ENCODE data around the gene ETFDH.
"Not testable (repeated sequence)": the region's sequence is repeated elsewhere in the genome, so short reads cannot be mapped to it uniquely, and the experiment has no call there.

ETFDH gene

DNA sequence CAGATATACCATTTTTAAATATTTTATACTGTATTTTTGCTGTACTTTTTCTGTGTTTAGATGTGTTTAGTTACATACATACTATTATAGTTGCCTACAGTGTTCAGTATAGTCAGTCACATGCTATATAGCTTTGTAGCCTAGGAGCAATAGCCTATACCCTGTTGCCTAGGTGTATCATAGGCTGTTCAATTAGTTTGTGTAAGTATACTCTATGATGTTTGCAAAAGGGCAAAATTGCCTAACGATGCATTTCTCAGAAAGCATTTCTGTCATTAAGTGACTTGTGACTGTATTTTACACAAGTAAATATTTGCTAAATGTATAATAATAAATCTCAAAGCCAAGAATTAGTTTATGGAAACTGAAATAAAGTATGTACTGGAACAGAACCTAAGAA, 9.5 kb downstream of the ETFDH start:
- no peak for DNase-seq

DNA sequence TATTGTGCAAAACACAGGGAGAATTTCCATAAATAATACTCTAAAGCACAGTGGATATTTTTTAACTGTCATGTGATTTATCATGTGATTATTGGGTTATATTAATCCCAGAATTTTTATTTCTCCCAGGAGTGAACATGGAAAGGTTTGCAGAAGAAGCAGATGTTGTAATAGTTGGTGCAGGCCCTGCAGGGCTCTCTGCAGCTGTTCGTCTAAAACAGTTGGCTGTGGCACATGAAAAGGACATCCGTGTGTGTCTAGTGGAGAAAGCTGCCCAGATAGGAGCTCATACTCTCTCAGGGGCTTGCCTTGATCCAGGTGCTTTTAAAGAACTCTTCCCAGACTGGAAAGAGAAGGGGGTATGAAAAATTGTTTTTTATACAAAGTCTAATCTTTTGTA, 10.0 kb downstream of the ETFDH start:
- no peak for DNase-seq

DNA sequence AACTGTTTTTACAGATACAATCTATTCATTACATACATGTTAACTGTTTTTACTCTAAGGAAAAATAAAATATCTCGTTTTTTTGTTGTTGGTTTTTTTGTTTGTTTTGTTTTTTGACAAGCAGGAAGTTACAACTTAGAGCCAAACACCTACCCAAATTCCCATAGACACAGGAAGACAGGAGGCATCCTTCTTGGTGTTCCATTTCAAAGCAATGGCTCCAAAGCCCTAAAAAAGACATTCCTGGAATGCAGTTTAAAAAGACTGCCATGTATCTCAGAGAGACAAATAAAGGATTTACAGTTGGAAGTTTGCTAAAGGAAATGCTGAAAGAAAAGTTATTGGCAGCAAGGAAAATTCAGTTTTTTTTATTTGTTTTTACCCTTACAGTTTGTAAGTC, 16.7 kb downstream of the ETFDH start:
- DNase-seq: no peak

DNA sequence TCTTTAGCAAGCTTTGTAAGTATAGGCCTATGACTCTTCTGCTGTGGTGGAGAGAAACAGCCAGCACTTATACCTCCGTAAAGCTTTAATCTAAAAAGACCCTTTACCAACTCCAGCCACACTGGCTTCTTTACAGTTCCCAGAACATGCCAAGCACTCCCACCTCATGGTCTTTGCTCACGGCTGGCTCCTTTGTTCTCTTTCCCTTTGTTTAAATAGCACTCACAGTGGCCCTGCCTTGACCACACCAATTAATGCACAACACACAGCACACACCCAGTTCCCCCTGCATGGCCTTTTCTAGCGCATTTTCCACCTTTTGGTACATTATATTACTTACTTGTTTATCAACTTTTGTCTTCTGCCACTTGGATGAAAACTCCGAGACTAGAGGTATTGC, 32.2 kb downstream of the ETFDH start:
- no peak for DNase-seq

DNA sequence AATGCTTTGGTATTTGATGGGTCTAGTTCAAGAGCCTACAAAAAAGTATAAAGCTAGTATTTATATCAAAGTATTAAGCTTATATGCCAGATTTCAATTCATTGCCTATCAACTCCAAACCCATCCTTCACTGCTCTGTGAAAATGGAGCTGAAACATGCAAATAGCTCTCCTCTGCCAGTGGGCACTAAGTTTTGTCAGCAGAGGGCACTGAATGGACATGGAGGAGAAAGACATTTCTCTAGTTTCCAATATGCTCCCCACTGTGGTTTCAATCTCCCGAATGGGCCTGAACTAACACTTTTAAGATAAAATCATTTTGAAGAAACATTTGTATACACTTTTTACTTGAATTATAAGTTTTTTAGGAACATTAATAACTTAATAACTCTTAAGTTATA, 38.7 kb downstream of the ETFDH start:
- DNase-seq: no peak

DNA sequence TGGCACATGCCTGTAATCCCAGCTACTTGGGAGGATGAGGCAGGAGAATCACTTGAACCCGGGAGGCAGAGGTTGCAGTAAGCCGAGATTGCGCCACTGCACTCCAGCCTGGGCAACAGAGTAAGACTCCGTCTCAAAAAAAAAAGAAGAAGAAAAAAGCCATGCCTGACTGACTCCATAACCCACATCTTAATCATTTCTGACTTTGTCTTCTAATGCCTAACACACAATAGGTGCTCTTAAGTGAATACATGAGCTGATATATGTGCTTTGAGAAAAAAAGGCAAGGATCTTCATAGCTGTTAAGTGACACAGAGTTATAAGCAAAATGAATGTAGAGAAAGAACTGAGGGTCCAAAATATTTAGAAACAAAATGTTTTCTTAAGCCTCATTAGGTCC, 40.5 kb downstream of the ETFDH start:
- DNase-seq: not testable (repeated sequence)

DNA sequence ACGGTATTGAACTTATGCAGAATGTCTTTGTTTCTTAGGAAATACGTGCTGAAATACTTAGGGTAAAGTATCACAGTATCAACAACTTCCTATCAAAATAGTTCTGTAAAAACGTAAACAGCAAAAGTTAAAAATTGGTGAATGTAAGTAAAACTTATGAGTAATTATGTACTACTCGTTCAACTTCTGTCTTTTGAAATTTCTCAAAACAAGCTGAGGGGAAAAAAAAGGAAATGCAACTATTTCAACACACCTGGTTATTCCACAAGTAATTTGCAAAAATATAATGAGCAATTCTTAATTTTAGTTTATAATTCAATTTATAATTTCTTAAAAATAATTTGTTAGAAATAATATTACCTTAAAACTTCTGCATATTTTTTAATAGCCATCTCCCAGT, 42.8 kb downstream of the ETFDH start:
- no peak for DNase-seq

DNA sequence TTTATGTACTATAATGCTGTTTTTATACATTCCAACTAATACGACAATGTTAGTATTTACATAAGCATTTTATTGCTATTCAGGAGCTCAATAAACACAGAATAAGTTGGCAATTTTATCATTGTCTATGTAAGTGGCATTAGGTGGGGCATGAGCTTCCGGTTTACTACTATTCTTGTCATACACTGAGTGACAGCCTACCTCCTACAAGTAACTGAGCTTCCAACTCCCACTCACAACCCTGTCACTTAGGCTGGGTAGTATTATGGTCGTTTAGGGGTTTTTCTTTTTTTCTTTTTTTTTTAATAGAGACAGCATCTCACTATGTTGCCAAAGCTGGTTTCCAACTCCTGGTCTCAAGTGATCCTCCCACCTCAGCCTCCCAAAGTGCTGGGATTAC, 43.7 kb downstream of the ETFDH start:
- no peak for DNase-seq

DNA sequence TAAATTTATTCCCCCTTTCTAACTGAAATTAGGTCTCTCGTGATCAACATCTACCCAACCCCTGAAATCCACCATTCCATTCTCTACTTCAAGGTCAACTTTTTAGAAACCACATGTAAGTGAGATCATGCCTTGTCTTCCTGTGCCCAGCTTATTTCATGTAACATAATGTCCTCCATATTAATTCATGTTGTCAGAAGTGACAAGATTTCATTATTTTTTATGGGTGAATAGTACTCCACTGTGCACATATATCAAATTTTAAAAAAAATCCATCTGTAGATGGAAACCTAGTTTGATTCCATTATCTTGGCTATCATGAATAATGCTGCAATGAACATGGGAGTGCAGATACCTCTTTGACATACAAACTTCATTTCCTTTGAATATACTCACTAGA, 49.6 kb downstream of the ETFDH start:
- no peak for DNase-seq

DNA sequence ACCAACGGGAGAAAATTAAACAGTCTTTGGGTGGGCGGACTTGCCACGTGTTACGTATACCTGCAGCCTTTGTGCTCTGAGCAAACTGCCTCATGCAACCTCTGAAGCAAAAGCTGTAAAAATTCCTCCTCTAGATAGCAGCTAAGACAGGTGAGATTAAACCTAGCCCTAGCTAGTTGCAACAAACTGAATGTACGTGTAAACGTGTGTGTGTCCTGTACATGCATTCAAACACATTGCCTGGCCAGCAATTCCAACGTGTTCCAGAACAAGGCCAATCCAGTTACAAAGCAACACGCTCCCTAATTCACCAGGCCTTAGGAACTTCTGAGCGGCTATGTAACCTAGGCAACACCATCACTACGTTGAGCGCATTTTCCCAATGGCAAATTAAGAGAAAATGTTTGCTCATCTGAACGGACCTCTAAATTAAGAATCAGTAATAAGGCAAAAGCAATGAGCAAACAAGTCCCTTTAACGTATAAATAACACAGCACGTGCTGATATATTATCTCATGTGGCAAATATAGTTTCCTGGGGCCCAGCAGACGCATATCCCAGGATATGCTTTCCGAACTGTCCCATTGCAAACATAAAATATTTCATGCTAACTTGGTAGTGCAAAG, 50.3 kb downstream of the ETFDH start:
- DNase-seq: peak; percentile 32 to 35

DNA sequence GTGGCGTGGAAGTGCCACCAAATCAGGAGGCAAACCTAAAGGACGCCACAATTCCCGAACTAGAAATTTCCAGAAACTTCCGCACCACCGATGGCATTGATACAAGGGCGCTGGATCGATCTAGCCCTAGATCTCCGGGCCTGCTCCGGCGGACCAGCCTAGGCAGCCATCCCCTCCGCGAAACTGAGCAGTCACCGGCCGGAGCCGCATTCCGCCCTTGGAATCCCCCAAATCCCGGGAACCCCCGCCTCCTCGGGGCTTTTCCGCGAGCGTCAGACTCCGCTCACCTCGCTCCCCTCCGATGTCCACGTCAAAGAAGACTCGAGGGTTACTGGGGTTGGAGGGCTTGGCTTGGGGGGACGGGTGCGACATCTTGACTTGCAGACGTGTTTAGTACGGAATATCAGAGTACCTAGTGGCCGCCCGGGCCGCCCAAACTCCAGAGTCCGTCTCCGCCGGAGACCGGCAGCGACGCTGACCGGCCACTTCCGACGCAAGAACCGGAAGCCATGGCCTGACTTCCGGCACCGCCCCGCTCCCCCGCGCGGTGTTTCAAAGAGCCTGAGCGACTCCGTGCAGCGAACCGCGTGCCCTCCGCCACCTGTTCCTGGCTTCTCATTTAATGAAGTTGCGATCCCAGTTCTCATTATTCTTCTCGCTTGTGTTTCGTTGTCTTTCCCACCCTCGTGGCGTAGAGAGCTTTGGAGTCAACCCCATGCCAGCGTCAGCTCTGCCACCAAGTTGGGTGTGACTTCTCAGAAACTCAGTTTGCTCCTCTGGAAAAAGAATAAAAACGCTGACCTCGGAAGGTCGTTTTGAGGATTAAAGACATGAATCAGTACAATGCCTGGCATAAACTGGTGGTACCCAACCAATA, 51.1 kb downstream of the ETFDH start, which contains the start of gene PPID:
Gene PPID, minus strand, starts transcription at position 480 of the 877 bp plus-strand sequence. Its CDS starts 108 bp downstream, at position 372.
- peak; percentile 91 for DNase-seq

DNA sequence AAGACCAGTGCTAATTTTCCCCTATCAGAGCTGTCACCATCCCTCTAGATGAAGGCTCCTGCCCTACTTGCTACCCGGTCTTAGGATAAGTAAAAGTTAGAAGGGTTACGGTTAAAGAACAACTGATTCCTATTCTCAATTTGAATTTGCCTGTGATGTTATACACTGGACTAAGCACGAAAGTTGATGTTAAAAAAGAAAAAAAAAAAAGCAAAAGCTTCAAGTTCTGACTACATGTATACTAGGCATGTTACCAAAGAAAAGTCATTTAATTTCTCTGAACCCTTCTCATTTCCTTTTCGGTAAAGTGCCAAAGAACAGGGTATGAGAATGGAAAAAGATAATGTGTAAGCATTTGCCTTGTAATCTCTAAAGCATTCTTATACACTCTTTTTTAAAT, 52.5 kb downstream of the ETFDH start:
- no peak for DNase-seq

DNA sequence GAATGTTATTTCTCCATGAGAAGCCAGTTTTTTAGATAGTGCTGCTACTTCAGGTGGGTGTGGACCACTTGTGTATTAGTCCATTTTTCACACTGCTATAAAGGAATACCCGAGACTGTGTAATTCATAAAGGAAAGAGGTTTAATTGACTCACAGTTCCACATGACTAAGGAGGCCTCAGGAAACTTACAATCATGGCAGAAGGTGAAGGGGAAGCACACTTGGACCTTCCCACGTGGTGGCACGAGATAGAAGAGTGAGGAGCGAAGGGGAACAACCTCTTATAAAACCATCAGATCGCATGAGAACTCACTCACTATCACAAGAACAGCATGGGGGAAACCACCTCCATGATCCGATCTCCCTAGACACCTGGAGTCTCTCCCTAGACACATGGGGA, 54.5 kb downstream of the ETFDH start:
- DNase-seq: no peak

DNA sequence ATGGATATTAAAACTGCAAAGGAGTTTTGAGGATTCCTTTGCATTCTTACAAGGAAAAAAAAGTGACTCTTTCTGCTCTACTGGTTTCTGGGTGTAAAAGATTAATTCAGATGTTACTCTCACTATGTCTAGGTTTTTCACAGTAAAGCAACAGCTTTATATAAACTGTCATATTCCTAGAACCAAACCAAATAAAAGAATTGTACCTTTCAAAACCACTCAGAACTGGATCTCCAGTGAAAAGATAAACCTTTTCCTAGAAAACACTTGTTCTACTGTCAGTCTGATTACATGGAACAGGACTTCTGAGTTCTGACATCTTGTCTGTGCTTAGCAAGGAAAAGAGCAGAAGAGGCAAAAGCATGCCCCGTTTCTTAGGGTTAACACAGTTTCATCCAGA, 56.1 kb downstream of the ETFDH start:
- DNase-seq: no peak

DNA sequence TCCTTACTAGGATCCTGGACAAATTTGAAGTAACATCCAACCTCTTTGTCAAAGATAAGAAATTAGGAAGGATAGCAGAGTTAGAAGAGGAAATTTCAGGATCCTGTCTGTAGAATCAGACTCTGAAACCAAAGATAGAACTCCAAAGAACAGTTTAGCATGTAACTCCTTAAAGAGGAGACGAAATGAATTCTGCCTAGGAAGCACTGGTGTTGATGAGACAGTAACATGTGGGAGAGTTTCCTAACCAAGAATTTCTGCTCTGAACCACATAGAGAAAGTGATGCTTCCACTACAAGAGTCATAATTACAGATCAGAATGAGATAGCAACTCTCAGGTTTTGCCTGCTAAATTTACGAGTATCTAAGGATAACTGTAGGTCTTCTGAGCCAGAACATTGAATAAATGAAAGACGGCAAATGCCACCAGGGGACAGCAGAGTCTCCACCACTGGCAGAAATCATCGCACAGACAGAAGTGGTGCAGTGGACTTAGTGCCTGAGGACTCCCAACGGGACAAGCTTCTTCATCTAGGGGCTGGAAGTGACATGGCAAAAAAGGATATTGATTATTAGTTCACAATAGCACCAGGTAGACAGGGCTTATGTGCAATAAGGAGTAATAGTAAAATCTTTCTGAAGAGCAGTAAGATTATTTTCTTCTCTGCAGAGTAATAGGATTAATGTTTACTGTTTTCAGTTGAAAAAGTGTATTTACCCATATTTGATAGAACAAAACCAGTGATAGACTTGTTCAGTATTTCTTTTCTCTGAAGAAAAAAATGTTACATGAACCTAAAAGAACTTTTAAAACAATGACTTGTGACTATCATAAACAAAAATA, 57.8 kb downstream of the ETFDH start:
- DNase-seq: peak; percentile 58 to 66

DNA sequence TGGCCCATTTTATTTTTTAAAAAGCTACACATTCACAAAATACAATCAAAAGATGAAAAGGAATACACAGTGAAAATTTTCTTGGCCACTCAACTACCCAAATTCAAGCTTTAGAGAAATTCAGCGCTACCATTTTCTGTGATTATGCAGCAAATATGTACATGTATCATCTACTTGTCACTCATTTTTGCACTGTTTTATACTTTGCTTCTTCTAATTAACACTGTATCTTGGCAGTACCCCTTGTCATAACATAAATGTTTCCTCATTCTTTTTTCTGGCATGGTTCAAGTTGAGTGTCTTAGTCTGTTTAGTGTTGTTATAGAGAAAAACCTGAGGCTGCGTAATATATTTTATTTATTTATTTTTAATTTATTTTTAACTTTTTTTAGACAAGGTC, 66.8 kb downstream of the ETFDH start:
- no peak for DNase-seq

DNA sequence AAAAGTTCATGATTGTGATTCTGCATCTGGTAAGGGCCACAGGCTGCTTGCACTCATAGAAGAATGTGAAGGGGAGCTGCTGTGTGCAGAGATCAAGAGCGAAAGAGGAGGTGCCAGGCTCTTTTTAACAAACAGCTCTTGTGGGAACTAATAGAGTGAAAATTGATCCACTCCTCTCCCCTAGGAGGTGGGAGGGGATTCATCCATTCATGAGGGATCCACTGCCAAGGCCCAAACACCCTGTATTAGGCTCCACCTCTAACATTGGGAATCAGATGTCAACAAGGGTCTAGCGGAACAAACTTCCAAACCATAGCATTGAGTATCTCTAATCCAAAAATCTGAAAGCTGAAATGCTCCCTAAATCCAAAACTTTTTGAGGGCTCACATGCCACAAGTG, 67.5 kb downstream of the ETFDH start:
- DNase-seq: no peak

DNA sequence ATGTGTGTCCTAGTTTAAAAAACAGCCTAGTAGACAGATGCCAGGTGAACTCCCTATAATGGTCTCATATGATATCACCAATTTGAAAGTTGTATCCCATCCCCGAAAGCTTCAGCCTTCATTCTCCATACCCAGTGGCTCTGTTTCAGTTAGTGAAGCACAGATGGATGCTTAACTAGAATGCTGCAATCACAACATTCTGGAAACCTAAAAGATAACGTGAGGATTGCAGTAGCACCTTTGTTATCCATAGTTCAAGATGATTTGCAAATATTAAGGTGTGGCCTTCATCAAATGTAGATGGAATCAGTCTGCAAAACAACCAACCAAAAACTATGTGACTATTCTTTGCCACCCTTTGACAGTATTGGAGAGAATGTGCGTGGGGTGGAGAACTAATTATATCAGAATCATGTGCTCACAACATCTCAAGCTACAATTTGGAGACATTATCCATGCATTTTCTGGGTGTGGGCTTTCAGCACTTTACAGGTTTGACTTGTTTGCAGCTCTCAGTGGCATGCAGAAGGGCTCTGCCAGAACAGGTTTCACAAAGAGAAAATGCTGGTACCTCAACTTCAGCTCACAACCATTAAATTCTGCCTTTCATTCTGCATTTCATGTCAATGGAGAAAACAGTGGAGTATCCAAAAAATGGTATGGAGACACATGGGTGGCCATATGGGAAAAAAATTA, 69.4 kb downstream of the ETFDH start:
- DNase-seq: no peak

DNA sequence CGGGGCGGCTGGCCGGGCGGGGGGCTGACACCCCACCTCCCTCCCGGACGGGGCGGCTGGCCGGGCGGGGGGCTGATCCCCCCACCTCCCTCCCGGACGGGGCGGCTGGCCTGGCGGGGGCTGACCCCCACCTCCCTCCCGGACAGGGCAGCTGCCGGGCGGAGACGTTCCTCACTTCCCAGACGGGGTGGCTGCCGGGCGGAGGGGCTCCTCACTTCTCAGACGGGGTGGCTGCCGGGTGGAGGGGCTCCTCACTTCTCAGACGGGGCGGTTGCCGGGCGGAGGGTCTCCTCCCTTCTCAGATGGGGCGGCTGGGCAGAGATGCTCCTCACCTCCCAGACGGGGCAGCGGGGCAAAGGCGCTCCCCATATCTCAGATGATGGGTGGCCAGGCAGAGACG, 74.4 kb downstream of the ETFDH start:
- DNase-seq: not testable (repeated sequence)

DNA sequence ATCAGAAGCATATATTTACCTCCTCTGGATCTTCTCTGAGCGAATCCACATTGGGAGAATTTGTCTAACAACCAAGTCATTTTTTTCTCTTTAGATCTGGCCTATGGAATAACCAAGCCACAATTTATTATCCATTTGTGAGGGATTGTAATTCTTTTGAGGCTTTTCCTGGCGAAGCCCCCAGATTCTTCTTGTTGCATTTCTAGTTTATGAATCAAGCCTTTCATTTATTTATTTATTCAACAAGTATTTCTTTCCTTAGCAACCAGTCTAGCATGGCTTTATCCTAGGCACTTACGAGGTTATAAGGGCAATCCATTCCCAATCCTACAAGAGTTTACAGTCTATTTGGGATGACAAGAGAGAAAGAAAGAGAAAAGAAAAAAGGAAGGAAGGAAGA, 78.3 kb downstream of the ETFDH start:
- no peak for DNase-seq

DNA sequence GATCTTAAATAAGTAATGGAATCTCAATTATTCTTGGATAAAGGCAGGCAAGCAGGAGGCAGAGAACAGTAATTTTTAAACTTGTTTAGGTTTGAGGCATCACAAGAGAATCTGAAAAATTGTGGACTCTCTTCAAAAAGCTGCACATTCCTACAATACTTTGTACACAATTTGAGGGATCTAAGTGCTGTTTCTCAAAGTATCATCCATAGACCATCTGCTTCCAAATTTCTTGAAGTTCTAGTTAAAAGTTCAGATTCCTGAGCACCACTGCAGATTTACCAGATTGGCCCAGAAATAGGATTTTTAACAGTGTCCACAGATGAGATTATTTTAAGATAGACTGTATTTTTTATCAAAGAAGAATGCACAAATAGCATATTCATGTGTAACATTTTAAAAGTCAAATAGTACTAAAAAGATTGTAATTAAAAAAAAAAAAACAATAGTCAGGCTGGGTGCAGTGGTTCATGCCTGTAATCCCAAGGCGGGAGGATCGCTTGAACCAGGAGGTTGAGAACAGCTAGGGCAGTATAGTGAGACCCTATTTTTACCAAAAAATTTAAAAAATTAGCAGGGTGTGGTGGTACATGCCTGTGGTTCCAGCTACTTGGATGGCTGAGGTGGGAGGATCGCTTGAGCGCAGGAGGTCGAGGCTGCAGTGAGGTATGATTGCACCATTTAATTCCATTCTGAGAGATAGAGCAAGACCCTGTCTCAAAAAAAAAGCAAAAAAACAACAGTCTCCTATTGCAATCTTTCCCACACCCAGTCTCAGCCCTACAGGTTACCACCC, 82.5 kb downstream of the ETFDH start:
- no peak for DNase-seq

DNA sequence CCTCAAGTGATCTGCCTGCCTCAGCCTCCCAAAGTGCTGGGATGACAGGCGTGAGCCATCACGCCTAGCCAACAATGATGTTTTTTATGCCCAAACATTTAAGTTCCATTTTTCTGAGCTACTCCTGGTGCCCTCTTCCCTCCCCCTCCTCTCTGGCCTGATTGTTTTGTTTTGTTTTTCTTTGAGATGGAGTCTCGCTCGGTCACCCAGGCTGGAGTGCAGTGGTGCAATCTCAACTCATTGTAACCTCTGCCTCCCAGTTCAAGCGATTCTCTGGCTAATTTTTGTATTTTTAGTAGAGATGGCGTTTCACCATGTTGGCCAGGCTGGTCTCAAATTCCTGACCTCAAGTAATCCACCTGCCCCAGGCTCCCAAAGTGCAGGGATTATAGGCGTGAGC, 83.7 kb downstream of the ETFDH start:
- DNase-seq: not testable (repeated sequence)

Data from activated T-cell treated with anti-CD3 and anti-CD28 coated beads, Interleukin-2, amount 50 U/mL, for 48 hours (primary cell).